SK-N-SH (cell line): ENCODE data around the gene PICALM. TPM values are rescaled to one million over a fixed set of nuclear protein-coding genes. Genes with fewer than 3 reads are reported as not detected.
"Not testable (repeated sequence)": the region's sequence is repeated elsewhere in the genome, so short reads cannot be mapped to it uniquely, and the experiment has no call there.

Source experiments
- CTCF ChIA-PET: fragments of 300-600, 350-600 bp; formaldehyde crosslinking; extraction: SDS; loops from one replicate; lab custom pipeline; 2021; lab: Yijun Ruan, JAX
- POLR2A ChIA-PET: fragments of 350-600 bp; sonication (Branson Sonifier 250); formaldehyde crosslinking; extraction: SDS; loops from one replicate; lab custom pipeline; 2020; ENCODE audit warnings: antibody characterized with exemption, inconsistent platforms; lab: Yijun Ruan, JAX
- DNase-seq: peaks from one replicate; pipeline ENCODE4 v3.0.0; 2012
- H2AFZ ChIP-seq: fragments of 200-600 bp; sonication (generic); 2 replicates; pipeline ENCODE4 v1.8.1; 2016; ENCODE audit warnings: antibody characterized with exemption, mild to moderate bottlenecking, low read depth
- H3F3A ChIP-seq: fragments of 200-600 bp; sonication (generic); replicated peaks from 2 replicates; pipeline ENCODE3; 2016; ENCODE audit warnings: antibody characterized with exemption, mild to moderate bottlenecking; ENCODE audit not compliant: insufficient read depth
- H3K27ac ChIP-seq, 2 experiments: fragments of 200-500 bp in 1 of 2; fragments of 200-600 bp in 1 of 2; sonication (Bioruptor generic) in 1 of 2; sonication (generic), shearing (Covaris generic) in 1 of 2; 2 replicates each; pipeline versions ENCODE4 v1.5.1 to v1.6.1; 2014 to 2016; ENCODE audit warnings: low read depth in 2 of 2, inconsistent platforms in 1 of 2, low read length in 1 of 2, mild to moderate bottlenecking in 1 of 2, mixed read lengths in 1 of 2
- H3K27me3 ChIP-seq: fragments of 200-600 bp; sonication (generic), shearing (Covaris generic); 2 replicates; pipeline ENCODE4 v1.6.1; 2016; ENCODE audit warnings: mixed run types; ENCODE audit not compliant: insufficient read depth
- H3K36me3 ChIP-seq, 2 experiments: fragments of 200-500 bp in 1 of 2; fragments of 200-600 bp in 1 of 2; sonication (Bioruptor generic) in 1 of 2; sonication (generic) in 1 of 2; replicated peaks in 1 of 2; 2 replicates each; pipeline versions ENCODE3 to v1.5.1; 2014 to 2016; ENCODE audit warnings: low read length in 1 of 2, mild to moderate bottlenecking in 1 of 2; ENCODE audit not compliant: insufficient read depth in 2 of 2, control insufficient read depth in 1 of 2
- H3K4me1 ChIP-seq, 2 experiments: fragments of 200-500 bp in 1 of 2; fragments of 200-600 bp in 1 of 2; sonication (Bioruptor generic) in 1 of 2; sonication (generic), shearing (Covaris generic) in 1 of 2; 2 replicates each; pipeline versions ENCODE4 v1.5.1 to v1.6.1; 2014 to 2016; ENCODE audit warnings: low read depth in 1 of 2, low read length in 1 of 2, mixed run types in 1 of 2; ENCODE audit not compliant: insufficient read depth in 2 of 2, control insufficient read depth in 1 of 2
- H3K4me2 ChIP-seq: fragments of 200-600 bp; sonication (generic), shearing (Covaris generic); 2 replicates; pipeline ENCODE4 v1.6.1; 2017; ENCODE audit warnings: mixed run types
- H3K4me3 ChIP-seq, 2 experiments: fragments of 200-500 bp in 1 of 2; fragments of 200-600 bp in 1 of 2; sonication (Bioruptor generic) in 1 of 2; sonication (generic), shearing (Covaris generic) in 1 of 2; 2 replicates each; pipeline versions ENCODE4 v1.5.1 to v1.8.1; 2014 to 2016; ENCODE audit warnings: low read depth in 2 of 2, inconsistent platforms in 1 of 2, low read length in 1 of 2, mild to moderate bottlenecking in 1 of 2, mixed read lengths in 1 of 2, moderate library complexity in 1 of 2
- H3K79me2 ChIP-seq: fragments of 200-600 bp; sonication (generic); 2 replicates; pipeline ENCODE4 v1.8.1; 2017; ENCODE audit warnings: mild to moderate bottlenecking; ENCODE audit not compliant: insufficient read depth
- H3K9ac ChIP-seq: fragments of 200-600 bp; sonication (generic); 2 replicates; pipeline ENCODE4 v1.6.1; 2017; ENCODE audit warnings: mixed run types
- H3K9me2 ChIP-seq: fragments of 200-600 bp; sonication (generic); 2 replicates; pipeline ENCODE4 v1.6.1; 2017; ENCODE audit warnings: mixed run types
- H3K9me3 ChIP-seq: fragments of 200-600 bp; sonication (generic); 2 replicates; pipeline ENCODE4 v1.6.1; 2017; ENCODE audit warnings: mixed run types, mild to moderate bottlenecking, moderate library complexity
- H4K20me1 ChIP-seq: fragments of 200-600 bp; sonication (generic); 2 replicates; pipeline ENCODE4 v1.6.1; 2017; ENCODE audit warnings: mild to moderate bottlenecking, mixed run types; ENCODE audit not compliant: insufficient read depth
- GABPA ChIP-seq: IDR thresholded peaks from 2 replicates; pipeline ENCODE4 v1.4.0; 2012; ENCODE audit warnings: low read depth, mild to moderate bottlenecking
- JUND ChIP-seq: IDR thresholded peaks from 2 replicates; pipeline ENCODE4 v1.4.0; 2012
- NRF1 ChIP-seq: IDR thresholded peaks from 2 replicates; pipeline ENCODE4 v1.6.1; 2012; ENCODE audit warnings: low read depth, mild to moderate bottlenecking, low read length
- REST ChIP-seq: IDR thresholded peaks from 2 replicates; pipeline ENCODE4 v1.6.1; 2012; ENCODE audit warnings: mild to moderate bottlenecking, low read depth, low read length, moderate library complexity
- RFX5 ChIP-seq: IDR thresholded peaks from 2 replicates; pipeline ENCODE4 v1.6.1; 2012; ENCODE audit warnings: mild to moderate bottlenecking, improper control_type of control experiment, low read length
- WGBS: methylation state at CpG from one replicate; pipeline ENCODE4 v1.1.6; 2017; ENCODE audit warnings: low lambda C conversion rate; 5-methylcytosine and 5-hydroxymethylcytosine counted together
- polyA plus RNA-seq, 3 experiments: library from polyadenylated mRNA; depleted of rRNA; stranded (reverse); fragments of >200 nt; gene quantifications; 2 replicates each; pipeline ENCODE4 v1.2.3, GENCODE V29; 2012
- TF ChIP-seq, protein P1 (sequence below): IDR thresholded peaks from 2 replicates; pipeline ENCODE4 v1.4.0; 2012; ENCODE audit warnings: low read depth, borderline replicate concordance

The PICALM gene
- polyA plus RNA-seq, 1 of the 3 experiments (the other 2 are of a cell fraction), result 103 TPM

GRCh38 chr11:85930879-85931366, 138.0 kb downstream of the PICALM start (continued):
- TF ChIP-seq, protein P1, sequence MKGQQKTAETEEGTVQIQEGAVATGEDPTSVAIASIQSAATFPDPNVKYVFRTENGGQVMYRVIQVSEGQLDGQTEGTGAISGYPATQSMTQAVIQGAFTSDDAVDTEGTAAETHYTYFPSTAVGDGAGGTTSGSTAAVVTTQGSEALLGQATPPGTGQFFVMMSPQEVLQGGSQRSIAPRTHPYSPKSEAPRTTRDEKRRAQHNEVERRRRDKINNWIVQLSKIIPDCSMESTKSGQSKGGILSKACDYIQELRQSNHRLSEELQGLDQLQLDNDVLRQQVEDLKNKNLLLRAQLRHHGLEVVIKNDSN, result no peak
- TF ChIP-seq REST, result no peak
- no peak for TF ChIP-seq GABPA
- no peak for TF ChIP-seq NRF1
- TF ChIP-seq RFX5, result no peak

DNA sequence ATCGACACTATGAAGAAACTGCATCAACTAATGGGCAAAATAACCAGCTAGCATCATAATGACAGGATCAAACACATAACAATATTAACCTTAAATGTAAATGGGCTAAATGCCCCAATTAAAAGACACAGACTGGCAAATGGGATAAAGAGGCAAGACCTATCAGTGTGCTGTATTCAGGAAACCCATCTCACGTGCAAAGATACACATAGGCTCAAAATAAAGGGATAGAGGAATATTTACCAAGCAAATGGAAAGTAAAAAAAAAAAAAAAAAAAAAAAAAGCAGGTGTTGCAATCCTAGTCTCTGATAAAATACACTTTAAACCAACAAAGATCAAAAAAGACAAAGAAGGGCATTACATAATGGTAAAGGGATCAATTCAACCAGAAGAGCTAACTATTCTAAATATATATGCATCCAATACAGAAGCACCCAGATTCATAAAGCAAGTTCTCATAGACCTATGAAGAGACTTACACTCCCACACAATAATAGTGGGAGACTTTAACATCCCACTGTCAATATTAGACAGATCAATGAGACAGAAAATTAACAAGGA, 142.2 kb downstream of the PICALM start:
- 2% methylated on average over 2 of the region's 2 CpGs for WGBS
- CTCF ChIA-PET, POLR2A ChIA-PET: not testable (repeated sequence)

DNA sequence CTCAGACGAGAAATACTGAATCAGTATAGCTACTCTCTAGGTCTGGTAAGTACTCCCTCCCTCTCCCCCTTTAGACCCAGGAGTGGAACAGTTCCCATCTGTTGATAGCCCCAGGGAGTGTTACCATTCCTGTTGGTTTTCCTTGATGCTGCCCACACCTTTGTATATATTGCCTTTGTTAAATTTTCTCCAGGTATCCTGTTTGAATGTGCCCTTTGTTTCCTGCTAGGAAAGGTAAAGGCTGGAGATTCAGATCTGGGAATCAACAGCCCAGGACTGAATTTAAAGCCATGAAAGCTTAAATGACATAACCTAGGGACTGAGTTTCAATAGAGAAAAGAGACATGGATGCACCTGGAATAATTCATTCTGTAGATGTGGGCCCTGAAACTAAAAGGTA, 145.4 kb downstream of the PICALM start:
- Histone ChIP-seq H3F3A (no peaks in the 10 kb centered on the region), H3K27ac (no peak overlapping the region), H3K4me1 (no peaks in the 10 kb centered on the region), H3K4me2 (no peak overlapping the region), H3K4me3 (no peak overlapping the region), H3K9me3 (no peaks in the 10 kb centered on the region), H3K36me3 (no peaks in the 10 kb centered on the region), H3K79me2 (no peaks in the 10 kb centered on the region), H3K9ac (no peak overlapping the region), H3K27me3 (no peaks in the 10 kb centered on the region), H2AFZ (no peak overlapping the region), H3K9me2 (no peaks in the 10 kb centered on the region), H4K20me1 (no peaks in the 10 kb centered on the region)
- 73% methylated on average over 1 of the region's 1 CpG for WGBS
- no peak for DNase-seq
- CTCF ChIA-PET, result no interaction called here
- POLR2A ChIA-PET, result no interaction called here
- TF ChIP-seq JUND, result no peak
- TF ChIP-seq, all 33 proteins: peak for 0

More for the DNA sequence above, 142.2 kb downstream of the PICALM start:
- H3K9ac ChIP-seq, H3K4me2 ChIP-seq, H4K20me1 ChIP-seq, H3K9me2 ChIP-seq, DNase-seq, H3K4me1 ChIP-seq, H3K27ac ChIP-seq, H3K9me3 ChIP-seq, H3K27me3 ChIP-seq, H3K4me3 ChIP-seq, H3K79me2 ChIP-seq, H3F3A ChIP-seq, H3K36me3 ChIP-seq, H2AFZ ChIP-seq: not testable (repeated sequence)
